Caki2 (cell line): ENCODE data around the gene STYX. TPM values are rescaled to one million over a fixed set of nuclear protein-coding genes. Genes with fewer than 3 reads are reported as not detected.

Source experiments
- DNase-seq: peaks from one replicate; pipeline ENCODE4 v3.0.0-alpha.2; 2015; ENCODE audit warnings: low read depth
- in situ Hi-C: cut with HindIII; loops from 2 replicates; pipeline ENCODE4 v1.10.0; 2016; ENCODE audit warnings: low sequenced_read_pairs, low pct_unique_long_range_greater_than_20kb, mixed read lengths
- total RNA-seq: library from RNA; depleted of rRNA; stranded (reverse); fragments of >200 nt; shearing (Covaris generic); gene quantifications from 2 replicates; pipeline ENCODE4 v1.2.3, GENCODE V29; 2014; ENCODE audit warnings: low replicate concordance; rRNA removed

The STYX gene
- total RNA-seq, 1 experiment from 2014 or later = 10.4 TPM

- in situ Hi-C loops = no loop called here
- DNase-seq = no peak
Observed at GRCh38 chr14:52824462-52824861, 94.5 kb downstream of the STYX start.

Other genes with a start within 250 kb of the STYX start
- 0.26 and 0.27 TPM in 2 replicates for gene TXNDC16, start 177.7 kb upstream of the STYX start, total RNA-seq
- gene GPR137C, start 177.3 kb upstream of the STYX start, total RNA-seq = not detected in 2 replicates
- 63.8 and 82.4 TPM in 2 replicates for gene ERO1A, start 34.6 kb upstream of the STYX start, total RNA-seq
- 109 and 173 TPM in 2 replicates for gene PSMC6, start 23.0 kb upstream of the STYX start, total RNA-seq
- 19.5 and 24.0 TPM in 2 replicates for gene GNPNAT1, start 61.4 kb downstream of the STYX start, total RNA-seq
- gene FERMT2, start 220.9 kb downstream of the STYX start, total RNA-seq = 46.0 and 65.1 TPM in 2 replicates